IgD-negative memory B cell (primary cell): ENCODE results near the gene SH2D1B. TPM values are rescaled to one million over a fixed set of nuclear protein-coding genes. Genes with fewer than 3 reads are reported as not detected.
"Not testable (repeated sequence)": the region's sequence is repeated elsewhere in the genome, so short reads cannot be mapped to it uniquely, and the experiment has no call there.

Experiments
- H3K27ac Mint-ChIP-seq, 3 donors: one replicate each; pipeline ENCODE4 v1.8.0; 2020 to 2022; ENCODE audit warnings: mild to moderate bottlenecking in 3 of 3, mixed read lengths in 3 of 3, moderate library complexity in 1 of 3
- H3K27me3 Mint-ChIP-seq: one replicate; pipeline ENCODE4 v1.8.0; 2021; ENCODE audit warnings: mixed read lengths
- H3K36me3 Mint-ChIP-seq: one replicate; pipeline ENCODE4 v1.8.0; 2020; ENCODE audit warnings: mild to moderate bottlenecking, mixed read lengths
- H3K4me1 Mint-ChIP-seq, 3 donors: one replicate each; pipeline ENCODE4 v1.8.0; 2020 to 2022; ENCODE audit warnings: mixed read lengths in 3 of 3, mild to moderate bottlenecking in 1 of 3
- H3K4me3 Mint-ChIP-seq, 4 donors: one replicate each; pipeline ENCODE4 v1.8.0; 2020 to 2022; ENCODE audit warnings: mild to moderate bottlenecking in 4 of 4, mixed read lengths in 4 of 4, moderate library complexity in 3 of 4
- H3K9me3 Mint-ChIP-seq, 3 donors: one replicate each; pipeline ENCODE4 v1.8.0; 2020 to 2021; ENCODE audit warnings: mixed read lengths in 3 of 3, mild to moderate bottlenecking in 1 of 3
- polyA plus RNA-seq: library from polyadenylated mRNA; unstranded; fragments of 300-500 nt; fragmentation: Illumina TruSeq; gene quantifications from one replicate; pipeline ENCODE4 v1.2.3, GENCODE V29; 2021

SH2D1B gene, protein sequence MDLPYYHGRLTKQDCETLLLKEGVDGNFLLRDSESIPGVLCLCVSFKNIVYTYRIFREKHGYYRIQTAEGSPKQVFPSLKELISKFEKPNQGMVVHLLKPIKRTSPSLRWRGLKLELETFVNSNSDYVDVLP
- 0.26 TPM for polyA plus RNA-seq

DNA sequence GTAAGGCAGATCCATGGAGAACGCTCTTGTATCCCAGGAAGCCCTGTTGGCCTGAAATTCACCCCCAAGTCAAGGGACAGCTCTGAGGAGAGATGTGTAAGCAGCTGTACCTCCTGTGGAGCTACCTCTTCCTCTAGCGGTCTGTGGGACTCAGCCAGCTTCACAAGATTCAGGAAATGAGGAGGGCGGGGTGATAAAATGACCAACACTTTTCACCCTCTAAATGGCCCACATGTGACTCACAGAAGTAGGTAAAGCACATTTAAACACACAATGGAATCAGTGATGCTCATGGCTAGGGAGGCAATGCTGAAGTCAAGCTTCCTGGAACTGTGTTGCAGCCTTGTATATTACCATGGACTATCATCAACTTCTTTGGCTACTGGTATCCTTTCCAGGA lies at the start of gene SH2D1B:
TSS of gene SH2D1B (minus strand) at position 135 of the 400 bp plus-strand sequence. CDS start at position 15, 120 bp downstream.
- peaks cover 0 to 3% (median 0%) of the 10 kb centered on the region in 3 donors for H3K9me3 Mint-ChIP-seq
- H3K36me3 Mint-ChIP-seq = no peaks in the 10 kb centered on the region
- peaks cover 0 to 5% (median 0%) of the 10 kb centered on the region in 3 donors for H3K4me1 Mint-ChIP-seq
- H3K27ac Mint-ChIP-seq = no peak within 1 kb of the TSS
- H3K4me3 Mint-ChIP-seq = peak within 1 kb of the TSS in 1 of 4 donors; percentile 43
- H3K27me3 Mint-ChIP-seq = peaks cover 21% of the 10 kb centered on the region

DNA sequence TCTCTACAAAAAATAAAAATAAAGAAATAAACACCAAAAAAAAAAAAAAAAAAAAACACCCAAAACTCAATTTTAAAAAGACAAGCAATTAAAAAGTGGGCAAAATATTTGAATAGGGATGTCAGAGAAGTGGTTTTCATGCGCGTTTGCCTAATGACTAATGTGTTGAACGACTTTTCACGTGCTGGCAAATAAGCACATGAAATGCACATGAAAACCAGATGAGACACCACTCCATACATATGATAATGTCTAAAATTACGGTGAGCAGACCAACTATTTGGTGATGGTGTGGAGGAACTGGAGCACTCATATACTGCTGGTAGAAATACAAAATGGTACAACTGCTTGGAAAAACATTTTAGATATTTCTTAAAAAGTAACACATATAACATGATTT lies 46.3 kb upstream of the SH2D1B start:
- H3K4me3 Mint-ChIP-seq = no peak overlapping the region
- H3K27me3 Mint-ChIP-seq = no peaks in the 10 kb centered on the region
- H3K27ac Mint-ChIP-seq = no peak overlapping the region
- H3K36me3 Mint-ChIP-seq = no peaks in the 10 kb centered on the region
- peaks cover 0 to 4% (median 1%) of the 10 kb centered on the region in 3 donors for H3K9me3 Mint-ChIP-seq
- no peaks in the 10 kb centered on the region for H3K4me1 Mint-ChIP-seq

DNA sequence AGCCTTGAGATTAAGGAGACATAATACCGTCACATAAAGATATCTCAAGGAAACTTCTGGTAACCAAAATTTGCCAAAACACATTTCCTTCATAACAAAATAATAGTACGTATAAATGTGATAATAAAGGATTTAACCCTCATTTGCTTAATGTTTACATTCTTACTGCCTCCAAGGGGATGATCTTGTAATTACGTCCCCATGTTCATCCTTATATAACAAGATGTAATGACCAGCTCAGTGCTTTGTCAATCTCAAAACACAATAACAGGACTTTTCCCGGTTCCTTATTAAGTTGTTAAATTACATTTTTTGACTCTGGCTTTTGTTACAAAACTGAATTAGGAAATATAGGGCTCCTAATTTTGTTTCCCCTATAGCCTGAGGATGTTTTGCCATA lies 44.4 kb upstream of the SH2D1B start:
- Mint-ChIP-seq H3K9me3 (peaks cover 0 to 4% (median 1%) of the 10 kb centered on the region in 3 donors), H3K4me1 (no peaks in the 10 kb centered on the region), H3K36me3 (no peaks in the 10 kb centered on the region), H3K27ac (no peak overlapping the region), H3K4me3 (no peak overlapping the region), H3K27me3 (no peaks in the 10 kb centered on the region)

DNA sequence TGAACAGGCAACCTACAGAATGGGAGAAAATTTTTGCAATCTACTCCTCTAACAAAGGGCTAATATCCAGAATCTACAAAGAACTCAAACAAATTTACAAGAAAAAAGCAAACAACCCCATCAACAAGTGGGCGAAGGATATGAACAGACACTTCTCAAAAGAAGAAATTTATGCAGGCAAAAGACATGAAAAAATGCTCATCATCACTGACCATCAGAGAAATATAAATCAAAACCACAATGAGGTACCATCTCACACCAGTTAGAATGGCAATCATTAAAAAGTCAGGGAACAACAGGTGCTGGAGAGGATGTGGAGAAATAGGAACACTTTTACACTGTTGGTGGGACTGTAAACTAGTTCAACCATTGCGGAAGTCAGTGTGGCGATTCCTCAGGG lies 42.4 kb upstream of the SH2D1B start:
- H3K9me3 Mint-ChIP-seq, H3K4me1 Mint-ChIP-seq, H3K4me3 Mint-ChIP-seq, H3K27ac Mint-ChIP-seq, H3K27me3 Mint-ChIP-seq, H3K36me3 Mint-ChIP-seq: not testable (repeated sequence)

DNA sequence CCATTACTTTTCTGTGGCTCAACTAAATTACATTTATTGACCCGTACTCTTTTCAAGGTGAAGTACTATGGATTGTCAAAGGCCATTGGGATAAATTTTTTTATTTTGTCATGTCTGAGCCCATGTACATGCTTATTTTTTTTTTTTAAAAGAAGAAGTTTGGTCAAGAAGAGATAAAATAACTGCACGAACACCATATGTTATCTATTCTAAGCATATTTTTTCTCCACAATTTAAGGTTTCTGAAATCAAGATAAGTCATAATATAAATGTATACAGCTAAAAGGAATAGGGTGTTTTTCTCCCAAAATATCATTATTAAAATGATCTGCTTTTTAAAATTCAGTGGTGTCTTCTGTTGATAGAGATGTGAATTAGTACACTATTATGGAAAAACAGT lies 35.0 kb upstream of the SH2D1B start:
- Mint-ChIP-seq H3K27me3 (peaks cover 21% of the 10 kb centered on the region), H3K4me3 (no peak overlapping the region), H3K4me1 (peaks cover 0 to 1% (median 0%) of the 10 kb centered on the region in 3 donors), H3K36me3 (no peaks in the 10 kb centered on the region), H3K9me3 (no peaks in the 10 kb centered on the region), H3K27ac (no peak overlapping the region)

DNA sequence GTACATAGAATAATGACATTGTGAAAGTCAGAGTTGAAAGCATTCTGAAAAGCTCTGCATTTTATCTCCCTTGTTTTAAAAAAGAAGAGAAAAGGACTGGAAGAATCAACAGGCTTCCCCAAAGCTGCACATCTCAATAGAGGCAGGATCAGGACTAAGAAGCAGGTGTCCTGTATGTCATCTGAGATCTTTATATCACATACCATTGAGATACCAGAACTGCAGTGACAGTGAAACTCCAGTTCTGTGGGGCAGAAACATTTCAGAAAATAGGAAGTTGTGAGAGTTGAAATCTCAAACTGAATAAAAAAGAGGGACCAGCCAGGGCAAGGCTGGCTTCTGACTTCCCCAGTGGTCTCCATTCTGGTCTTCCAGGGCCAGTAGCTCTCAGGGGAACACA lies 33.0 kb upstream of the SH2D1B start:
- Mint-ChIP-seq H3K27me3 (peaks cover 25% of the 10 kb centered on the region), H3K36me3 (no peaks in the 10 kb centered on the region), H3K4me1 (peaks cover 0 to 1% (median 0%) of the 10 kb centered on the region in 3 donors), H3K27ac (no peak overlapping the region), H3K9me3 (no peaks in the 10 kb centered on the region), H3K4me3 (no peak overlapping the region)

DNA sequence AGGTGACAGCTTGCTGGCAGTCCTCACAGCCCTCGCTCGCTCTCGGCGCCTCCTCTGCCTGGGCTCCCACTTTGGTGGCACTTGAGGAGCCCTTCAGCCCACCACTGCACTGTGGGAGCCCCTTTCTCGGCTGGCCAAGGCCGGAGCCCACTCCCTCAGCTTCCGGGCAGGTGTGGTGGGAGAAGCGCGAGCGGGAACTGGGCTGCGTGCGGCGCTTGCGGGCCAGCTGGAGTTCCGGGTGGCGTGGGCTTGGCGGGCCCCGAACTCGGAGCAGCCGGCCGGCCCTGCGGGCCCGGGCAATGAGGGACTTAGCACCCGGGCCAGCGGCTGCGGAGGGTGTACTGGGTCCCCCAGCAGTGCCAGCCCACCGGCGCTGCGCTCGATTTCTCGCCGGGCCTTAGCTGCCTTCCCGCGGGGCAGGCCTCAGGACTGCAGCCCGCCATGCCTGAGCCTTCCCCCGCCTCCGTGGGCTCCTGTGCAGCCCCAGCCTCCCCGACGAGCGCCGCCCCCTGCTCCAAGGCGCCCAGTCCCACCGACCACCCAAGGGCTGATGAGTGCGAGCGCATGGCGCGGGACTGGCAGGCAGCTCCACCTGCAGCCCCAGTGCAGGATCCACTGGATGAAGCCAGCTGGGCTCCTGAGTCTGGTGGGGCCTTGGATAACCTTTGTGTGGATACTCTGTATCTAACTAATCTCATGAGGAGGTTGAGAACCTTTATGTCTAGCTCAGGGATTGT lies 21.2 kb upstream of the SH2D1B start:
- H3K36me3 Mint-ChIP-seq, H3K27me3 Mint-ChIP-seq, H3K4me1 Mint-ChIP-seq, H3K4me3 Mint-ChIP-seq, H3K27ac Mint-ChIP-seq, H3K9me3 Mint-ChIP-seq: not testable (repeated sequence)

DNA sequence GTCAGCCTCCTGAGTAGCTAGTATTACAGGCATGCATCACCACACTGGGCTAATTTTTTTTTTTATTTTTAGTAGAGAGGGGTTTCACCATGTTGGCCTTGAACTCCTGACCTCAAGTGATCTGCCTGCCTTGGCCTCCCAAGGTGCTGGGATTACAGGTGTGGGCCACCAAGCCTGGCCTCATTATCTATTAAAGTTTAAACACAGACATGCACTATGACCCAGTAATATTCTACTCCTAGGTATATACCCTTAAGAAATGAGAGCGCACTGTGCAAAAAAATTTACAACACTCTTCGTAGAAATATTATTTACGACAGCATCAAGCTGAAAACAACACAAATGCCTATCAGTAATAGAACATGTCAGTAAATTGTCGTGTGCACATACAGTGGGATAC lies 18.6 kb upstream of the SH2D1B start:
- H3K4me3 Mint-ChIP-seq = no peak overlapping the region
- H3K27me3 Mint-ChIP-seq = no peaks in the 10 kb centered on the region
- no peak overlapping the region for H3K27ac Mint-ChIP-seq
- no peaks in the 10 kb centered on the region for H3K9me3 Mint-ChIP-seq
- H3K4me1 Mint-ChIP-seq = no peaks in the 10 kb centered on the region
- no peaks in the 10 kb centered on the region for H3K36me3 Mint-ChIP-seq

DNA sequence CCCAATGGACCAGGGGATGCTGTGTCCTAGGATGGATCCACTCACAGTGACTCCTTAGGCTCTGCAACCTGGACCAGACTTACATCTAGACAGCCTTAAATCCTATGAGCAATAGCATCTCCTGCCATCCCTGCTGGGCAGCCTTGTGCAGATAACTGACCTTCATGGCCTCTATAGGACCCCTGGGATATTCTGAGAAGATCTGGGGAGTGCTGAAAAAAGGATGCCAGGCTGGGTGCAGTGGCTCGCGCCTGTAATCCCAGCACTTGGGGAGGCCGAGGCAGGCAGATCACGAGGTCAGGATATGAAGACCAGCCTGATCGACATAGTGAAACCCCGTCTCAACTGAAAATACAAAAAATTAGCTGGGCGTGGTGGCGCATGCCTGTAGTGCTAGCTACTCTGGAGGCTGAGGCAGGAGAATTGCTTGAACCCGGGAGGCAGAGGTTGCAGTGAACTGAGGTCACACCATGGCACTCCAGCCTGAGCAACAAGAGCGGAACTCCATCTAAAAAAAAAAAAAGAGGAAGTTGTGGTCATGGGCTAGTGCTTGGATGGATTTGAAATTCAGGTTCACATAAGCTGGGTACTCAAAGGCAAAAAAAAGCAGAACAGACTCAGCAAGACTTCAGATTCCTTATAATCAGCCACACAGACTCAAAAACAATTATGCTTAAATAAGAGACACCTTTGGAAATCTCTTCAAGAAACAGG lies 10.9 kb upstream of the SH2D1B start:
- peaks cover 2% of the 10 kb centered on the region for H3K36me3 Mint-ChIP-seq
- H3K9me3 Mint-ChIP-seq = no peaks in the 10 kb centered on the region
- H3K4me3 Mint-ChIP-seq = no peak overlapping the region
- peak overlapping the region in 1 of 3 donors; percentile 51 for H3K27ac Mint-ChIP-seq
- H3K27me3 Mint-ChIP-seq = peaks cover 6% of the 10 kb centered on the region
- peaks cover 2 to 9% (median 4%) of the 10 kb centered on the region in 3 donors for H3K4me1 Mint-ChIP-seq

DNA sequence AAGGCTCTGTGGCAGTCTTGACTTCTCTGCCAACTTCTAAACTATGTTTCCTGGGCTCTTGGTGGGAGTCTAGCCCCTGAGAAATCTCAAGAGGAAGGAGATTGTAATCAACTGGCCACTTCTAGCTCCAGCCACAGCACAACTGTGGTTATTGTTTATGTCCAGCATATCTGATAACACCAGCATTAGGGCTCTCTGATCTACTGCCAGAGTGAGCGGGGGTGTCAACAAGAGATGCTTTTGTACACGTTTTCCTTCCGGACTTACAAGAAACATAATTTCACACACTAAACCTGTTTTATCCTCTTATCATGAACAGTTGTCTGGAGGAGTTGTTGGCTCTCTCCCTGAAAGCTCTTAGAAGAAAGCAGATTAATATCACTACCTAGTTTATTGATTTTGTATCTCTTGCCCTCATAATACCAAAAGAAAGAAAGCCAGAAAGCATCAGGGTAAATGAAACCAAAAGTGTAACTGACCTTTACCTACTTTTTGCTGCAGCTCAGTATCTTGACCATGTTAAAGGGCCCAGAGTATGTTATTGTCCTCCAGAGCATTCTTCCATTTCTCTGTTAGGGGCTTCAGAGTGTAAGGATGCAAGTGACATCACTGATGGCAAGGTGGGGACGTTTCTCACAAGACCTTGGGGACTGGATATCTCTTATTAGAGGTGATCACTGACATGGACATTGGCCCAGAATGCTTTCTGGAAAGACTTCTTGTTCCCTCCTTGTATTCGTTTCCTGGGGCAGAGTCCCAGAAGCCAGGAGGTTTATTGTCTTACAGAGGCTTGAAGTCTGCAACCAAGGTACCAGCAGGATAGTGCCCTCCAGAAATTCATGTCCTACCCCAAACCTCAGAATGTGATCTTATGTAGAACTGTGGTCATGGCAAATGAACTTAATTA lies 9.6 kb upstream of the SH2D1B start:
- peaks cover 6% of the 10 kb centered on the region for H3K27me3 Mint-ChIP-seq
- H3K27ac Mint-ChIP-seq = no peak overlapping the region
- peaks cover 2% of the 10 kb centered on the region for H3K36me3 Mint-ChIP-seq
- H3K9me3 Mint-ChIP-seq = no peaks in the 10 kb centered on the region
- H3K4me1 Mint-ChIP-seq = peaks cover 2 to 9% (median 4%) of the 10 kb centered on the region in 3 donors
- H3K4me3 Mint-ChIP-seq = no peak overlapping the region

DNA sequence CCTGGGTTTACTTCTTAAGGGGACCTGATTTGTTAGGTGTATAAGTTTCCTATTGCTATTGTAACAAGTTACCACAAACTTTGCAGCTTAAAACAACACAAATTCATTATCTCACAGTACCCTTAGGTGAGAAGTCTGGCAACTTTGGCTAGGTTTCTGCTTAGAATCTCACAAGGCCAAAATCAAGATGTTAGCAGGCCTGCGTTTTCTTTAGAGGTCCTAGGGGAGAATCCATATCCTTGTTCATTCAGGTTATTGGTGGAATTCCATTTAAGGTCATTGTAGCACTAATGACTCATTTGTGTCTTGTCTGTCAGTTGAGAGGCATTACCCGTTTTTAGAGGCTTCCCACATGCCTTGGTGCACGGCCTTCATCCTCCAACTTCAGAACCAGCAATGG lies 8.2 kb upstream of the SH2D1B start:
- H3K4me1 Mint-ChIP-seq = peaks cover 2 to 9% (median 4%) of the 10 kb centered on the region in 3 donors
- H3K36me3 Mint-ChIP-seq = peaks cover 2% of the 10 kb centered on the region
- no peak overlapping the region for H3K27ac Mint-ChIP-seq
- H3K9me3 Mint-ChIP-seq = peaks cover 0 to 3% (median 0%) of the 10 kb centered on the region in 3 donors
- peaks cover 9% of the 10 kb centered on the region for H3K27me3 Mint-ChIP-seq
- H3K4me3 Mint-ChIP-seq = no peak overlapping the region

DNA sequence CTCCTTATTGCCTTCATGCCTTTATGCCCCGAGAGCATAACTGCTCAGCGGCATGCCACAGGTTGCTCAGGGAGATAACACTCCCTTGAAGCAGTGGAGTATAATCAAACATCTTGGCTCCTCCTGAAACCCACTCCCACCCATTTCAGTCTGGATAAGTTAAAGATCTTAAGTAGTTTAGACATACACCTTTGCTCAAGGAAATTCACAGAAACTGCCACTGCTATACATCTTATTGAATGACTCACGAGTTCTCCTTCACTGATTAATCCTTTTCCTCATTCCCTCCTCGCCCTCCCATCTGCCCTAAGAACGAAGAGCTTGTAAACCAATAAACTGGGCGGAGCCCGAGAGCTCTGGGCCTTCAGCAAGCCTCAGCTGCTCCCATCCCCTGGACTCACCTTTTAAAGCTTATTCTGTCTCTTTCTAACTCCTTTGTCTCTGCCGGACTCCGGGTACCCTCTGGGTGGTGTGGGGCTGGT lies 7.6 kb upstream of the SH2D1B start:
- not testable (repeated sequence) for H3K9me3 Mint-ChIP-seq, H3K4me1 Mint-ChIP-seq, H3K4me3 Mint-ChIP-seq

DNA sequence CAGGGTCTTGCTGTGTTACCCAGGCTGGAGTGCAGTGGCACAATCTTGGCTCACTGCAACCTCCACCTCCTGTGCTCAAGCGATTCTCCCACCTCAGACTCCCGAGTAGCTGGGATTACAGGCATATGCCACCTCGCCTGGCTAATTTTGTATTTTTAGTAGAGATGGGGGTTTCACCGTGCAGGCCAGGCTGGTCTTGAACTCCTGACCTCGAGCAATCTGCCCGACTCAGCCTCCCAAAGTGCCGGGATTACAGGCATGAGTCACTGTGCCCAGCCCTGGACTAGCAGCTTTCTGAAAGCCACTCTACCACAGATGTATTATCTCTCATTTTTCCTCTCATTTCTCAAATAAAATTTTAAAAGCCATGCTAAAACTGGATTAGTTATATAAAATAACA lies 6.6 kb upstream of the SH2D1B start:
- H3K9me3 Mint-ChIP-seq, H3K4me1 Mint-ChIP-seq, H3K4me3 Mint-ChIP-seq, H3K36me3 Mint-ChIP-seq, H3K27ac Mint-ChIP-seq: not testable (repeated sequence)
- H3K27me3 Mint-ChIP-seq = peaks cover 11% of the 10 kb centered on the region

More for the DNA sequence above, 7.6 kb upstream of the SH2D1B start:
- H3K27me3 Mint-ChIP-seq, H3K27ac Mint-ChIP-seq, H3K36me3 Mint-ChIP-seq: not testable (repeated sequence)

DNA sequence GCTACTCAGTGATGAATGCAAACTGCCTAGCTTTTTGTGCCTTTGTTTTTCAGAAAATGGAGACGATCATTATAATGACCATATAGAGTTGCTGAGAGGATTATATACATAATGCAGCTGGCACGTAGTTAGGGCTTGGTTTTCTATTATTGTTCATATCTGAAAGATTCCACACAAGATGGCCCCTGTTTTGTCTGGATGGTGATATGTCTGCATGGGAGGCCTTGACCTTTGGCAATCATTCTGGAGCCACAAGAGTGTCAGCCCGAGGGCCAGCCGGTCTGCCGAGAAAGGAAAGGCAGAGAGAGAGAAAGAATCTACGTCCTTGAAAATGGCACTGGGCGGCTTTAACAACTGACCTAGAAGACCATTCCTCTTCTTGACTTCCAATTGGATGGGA lies 5.7 kb upstream of the SH2D1B start:
- H3K27ac Mint-ChIP-seq = no peak overlapping the region

DNA sequence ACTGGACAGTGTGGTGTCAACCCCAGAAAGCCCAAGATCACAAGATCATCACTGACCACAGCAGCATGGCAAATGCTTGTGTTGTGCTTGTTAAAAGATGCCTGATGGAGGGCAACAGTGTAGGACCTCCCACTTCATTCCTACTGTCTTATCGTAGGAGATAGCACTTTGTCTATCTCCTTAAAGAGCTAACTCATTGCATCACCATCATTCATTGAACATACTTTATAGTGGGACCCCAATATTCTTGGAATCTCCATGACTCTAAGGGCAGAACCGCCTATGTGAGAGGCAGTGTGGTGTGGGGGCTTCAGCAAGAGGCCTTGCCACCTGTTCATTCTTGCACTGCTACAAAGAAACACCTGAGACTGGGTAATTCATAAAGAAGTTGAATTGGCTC lies 5.0 kb upstream of the SH2D1B start:
- Mint-ChIP-seq H3K9me3 (peaks cover 0 to 3% (median 0%) of the 10 kb centered on the region in 3 donors), H3K36me3 (peaks cover under 1% of the 10 kb centered on the region), H3K4me3 (no peak overlapping the region), H3K27me3 (peaks cover 15% of the 10 kb centered on the region), H3K27ac (no peak overlapping the region), H3K4me1 (peaks cover 0 to 5% (median 0%) of the 10 kb centered on the region in 3 donors)

More for the DNA sequence above, 5.7 kb upstream of the SH2D1B start:
- Mint-ChIP-seq H3K4me3 (no peak overlapping the region), H3K36me3 (peaks cover 2% of the 10 kb centered on the region), H3K27me3 (peaks cover 13% of the 10 kb centered on the region), H3K4me1 (peaks cover 0 to 5% (median 0%) of the 10 kb centered on the region in 3 donors), H3K9me3 (peaks cover 0 to 3% (median 0%) of the 10 kb centered on the region in 3 donors)
